HG03103 (cell line): ENCODE results near the gene ADGRB3.
"Not testable (repeated sequence)": the region's sequence is repeated elsewhere in the genome, so short reads cannot be mapped to it uniquely, and the experiment has no call there.

Experiments
- ATAC-seq: cut with Tn5 transposase; IDR thresholded peaks from one replicate; pipeline ENCODE4 v1.9.1; 2021; ENCODE audit warnings: low read depth; ENCODE audit not compliant: unreplicated experiment

The ADGRB3 gene

GRCh38 chr6:69181964-69182363 is 546.9 kb downstream of the ADGRB3 start:
- no peak for ATAC-seq

- ATAC-seq: no peak
Measured at GRCh38 chr6:69185276-69185675, 550.2 kb downstream of the ADGRB3 start.

- ATAC-seq: no peak
Measured at GRCh38 chr6:69202768-69203167, 567.7 kb downstream of the ADGRB3 start.

- ATAC-seq: no peak
Measured at GRCh38 chr6:69216127-69216526, 581.0 kb downstream of the ADGRB3 start.

- ATAC-seq: no peak
Measured at GRCh38 chr6:69217343-69217742, 582.3 kb downstream of the ADGRB3 start.

- no peak for ATAC-seq
Measured at GRCh38 chr6:69220375-69220774, 585.3 kb downstream of the ADGRB3 start.

GRCh38 chr6:69232008-69232407 is 596.9 kb downstream of the ADGRB3 start:
- no peak for ATAC-seq

GRCh38 chr6:69232496-69232895 is 597.4 kb downstream of the ADGRB3 start:
- ATAC-seq: no peak

GRCh38 chr6:69232911-69233448 is 597.9 kb downstream of the ADGRB3 start:
- peak; percentile 99 for ATAC-seq

GRCh38 chr6:69238067-69238466 is 603.0 kb downstream of the ADGRB3 start:
- ATAC-seq: no peak

GRCh38 chr6:69246983-69247382 is 611.9 kb downstream of the ADGRB3 start:
- ATAC-seq: no peak

GRCh38 chr6:69261010-69261409 is 625.9 kb downstream of the ADGRB3 start:
- ATAC-seq: no peak

GRCh38 chr6:69263297-69263696 is 628.2 kb downstream of the ADGRB3 start:
- ATAC-seq: no peak

- ATAC-seq: no peak
Measured at GRCh38 chr6:69265090-69265489, 630.0 kb downstream of the ADGRB3 start.

- no peak for ATAC-seq
Measured at GRCh38 chr6:69265706-69266105, 630.6 kb downstream of the ADGRB3 start.

GRCh38 chr6:69276204-69276603 is 641.1 kb downstream of the ADGRB3 start:
- no peak for ATAC-seq

GRCh38 chr6:69279805-69280204 is 644.7 kb downstream of the ADGRB3 start:
- ATAC-seq: no peak

- ATAC-seq: no peak
Measured at GRCh38 chr6:69280858-69281257, 645.8 kb downstream of the ADGRB3 start.

- no peak for ATAC-seq
Measured at GRCh38 chr6:69284176-69284730, 649.2 kb downstream of the ADGRB3 start.

GRCh38 chr6:69285054-69285453 is 650.0 kb downstream of the ADGRB3 start:
- no peak for ATAC-seq

- ATAC-seq: no peak
Measured at GRCh38 chr6:69286331-69286730, 651.2 kb downstream of the ADGRB3 start.

GRCh38 chr6:69288198-69288597 is 653.1 kb downstream of the ADGRB3 start:
- ATAC-seq: not testable (repeated sequence)
